Vein endothelial cell (primary cell): ENCODE data around the gene CETN3. TPM values are rescaled to one million over a fixed set of nuclear protein-coding genes. Genes with fewer than 3 reads are reported as not detected.

Experiments used
- total RNA-seq: library from RNA; depleted of rRNA; stranded (reverse); fragments of >200 nt; gene quantifications from 2 replicates; pipeline ENCODE4 v1.2.3, GENCODE V29; 2012

Gene CETN3
- 3.3 and 5.8 TPM in 2 replicates for total RNA-seq

GRCh38 chr5:90409318-90410177 is at the start of gene CETN3:
Gene CETN3, minus strand, starts transcription at chr5:90409756. Its CDS starts 95 bp downstream, at chr5:90409661.

Other genes with a start within 250 kb of the CETN3 start
- 7.8 and 9.3 TPM in 2 replicates for gene MBLAC2, start 65.0 kb upstream of the CETN3 start, total RNA-seq
- 14.0 and 17.9 TPM in 2 replicates for gene POLR3G, start 65.1 kb upstream of the CETN3 start, total RNA-seq
- 17.0 and 19.1 TPM in 2 replicates for gene LYSMD3, start 119.8 kb upstream of the CETN3 start, total RNA-seq
- gene ADGRV1, start 149.0 kb upstream of the CETN3 start, total RNA-seq, result under 0.01 and 0.67 TPM in 2 replicates